IPS DF 19.7 (cell line): ENCODE results near the gene UTP3.
"Not testable (repeated sequence)": the region's sequence is repeated elsewhere in the genome, so short reads cannot be mapped to it uniquely, and the experiment has no call there.

ENCODE experiments used
- DNase-seq: peaks from one replicate; pipeline ENCODE4 v3.0.0-alpha.2; 2013; ENCODE audit warnings: low read depth, low spot score

The UTP3 gene

DNA sequence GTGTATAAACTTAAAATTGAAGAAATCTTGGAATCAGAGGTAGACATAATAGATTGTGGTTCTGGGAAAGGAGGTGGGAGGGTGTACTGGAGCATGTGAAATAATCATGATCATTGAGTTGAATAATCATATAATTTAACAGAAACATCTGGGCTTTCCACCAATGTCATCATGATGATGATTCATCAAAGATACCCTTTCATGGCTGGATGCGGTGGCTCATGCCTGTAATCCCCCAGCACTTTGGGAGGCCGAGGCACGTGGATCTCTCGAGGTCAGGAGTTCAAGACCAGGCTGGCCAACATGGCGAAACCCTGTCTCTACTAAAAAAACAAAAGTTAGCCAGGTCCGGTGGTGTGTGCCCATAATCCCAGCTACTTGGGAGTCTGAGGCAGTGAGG, 26.8 kb downstream of the UTP3 start:
- DNase-seq = no peak

DNA sequence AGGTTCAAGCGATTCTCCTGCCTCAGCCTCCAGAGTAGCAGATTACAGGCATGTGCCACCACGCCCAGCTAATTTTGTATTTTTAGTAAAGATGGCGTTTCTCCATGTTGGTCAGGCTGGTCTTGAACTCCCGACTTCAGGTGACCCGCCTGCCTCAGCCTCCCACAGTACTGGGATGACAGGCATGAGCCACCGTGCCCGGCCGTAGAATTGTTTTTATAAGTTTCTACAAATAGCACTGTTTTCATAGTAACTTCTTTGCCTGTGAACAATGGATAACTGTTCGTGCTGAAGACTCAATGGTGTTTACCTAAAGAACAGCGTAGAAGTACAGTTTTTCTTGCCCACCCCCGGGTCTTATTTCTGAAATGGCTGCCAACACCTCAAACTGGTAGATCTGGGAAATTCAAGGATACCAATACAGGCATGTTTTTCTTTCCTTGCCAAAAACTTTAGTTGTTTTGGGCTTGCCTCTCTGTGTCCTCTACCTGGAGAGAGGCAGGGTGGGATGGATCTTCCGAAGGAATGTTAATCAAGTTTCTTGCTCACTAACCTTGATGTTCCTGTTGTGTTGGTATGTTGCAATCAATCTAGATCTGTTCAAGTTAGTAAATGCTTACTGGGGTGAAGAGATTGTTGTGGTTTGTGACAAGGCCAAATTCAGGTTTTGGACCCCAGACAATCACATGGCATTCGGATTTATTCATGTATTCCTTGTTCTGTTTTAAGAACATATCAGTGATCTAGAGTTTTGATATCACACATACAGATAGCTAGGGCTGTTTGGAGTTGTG, 30.7 kb downstream of the UTP3 start:
- DNase-seq = no peak

DNA sequence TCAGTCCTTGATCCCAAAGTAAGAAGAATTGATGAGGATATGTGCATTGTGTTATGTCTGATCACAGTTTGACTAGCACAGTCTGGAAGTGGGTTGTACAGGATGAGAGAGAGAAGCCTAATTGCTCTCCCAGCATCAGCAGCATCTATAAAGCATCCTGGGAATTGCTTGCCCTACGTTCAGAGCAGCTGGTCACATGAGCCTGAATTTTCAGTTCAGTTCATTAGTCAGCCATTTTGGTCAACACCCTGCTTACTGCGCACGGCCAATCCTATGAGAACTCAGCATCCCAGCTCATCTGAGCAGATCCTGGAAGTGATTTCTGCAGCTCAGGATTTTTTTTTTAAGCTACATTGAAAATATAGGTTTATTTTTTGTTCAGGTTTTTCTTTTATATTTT, 33.4 kb downstream of the UTP3 start, which contains the start of gene RUFY3:
RUFY3 (plus strand) TSS at position 218 of the 400 bp plus-strand sequence. CDS start 610 bp downstream, outside the sequence.
- DNase-seq = no peak

DNA sequence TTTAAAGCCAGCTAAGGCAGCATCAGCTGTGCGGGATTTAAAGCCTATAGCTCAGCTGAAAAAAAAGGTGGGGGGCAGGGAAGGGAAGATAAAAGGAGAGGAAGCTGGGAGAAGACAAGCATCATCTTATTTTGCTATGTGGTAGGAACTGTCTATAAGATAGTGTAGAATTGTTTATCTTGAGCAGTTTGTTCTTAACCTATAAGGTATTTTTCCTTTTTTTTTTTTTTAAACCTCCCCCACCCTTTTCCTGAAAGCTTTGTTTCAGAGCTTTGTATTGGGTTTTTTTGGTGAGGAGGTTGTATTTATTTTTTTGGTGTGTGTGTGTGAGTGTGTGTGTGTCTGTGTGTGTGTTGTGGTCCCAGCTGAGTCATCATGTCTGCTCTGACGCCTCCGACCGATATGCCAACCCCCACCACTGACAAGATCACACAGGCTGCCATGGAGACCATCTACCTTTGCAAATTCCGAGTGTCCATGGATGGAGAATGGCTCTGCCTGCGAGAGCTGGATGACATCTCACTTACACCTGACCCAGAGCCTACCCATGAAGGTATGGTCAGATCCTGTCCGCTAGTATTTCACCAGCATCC, 34.0 kb downstream of the UTP3 start:
- no peak for DNase-seq

DNA sequence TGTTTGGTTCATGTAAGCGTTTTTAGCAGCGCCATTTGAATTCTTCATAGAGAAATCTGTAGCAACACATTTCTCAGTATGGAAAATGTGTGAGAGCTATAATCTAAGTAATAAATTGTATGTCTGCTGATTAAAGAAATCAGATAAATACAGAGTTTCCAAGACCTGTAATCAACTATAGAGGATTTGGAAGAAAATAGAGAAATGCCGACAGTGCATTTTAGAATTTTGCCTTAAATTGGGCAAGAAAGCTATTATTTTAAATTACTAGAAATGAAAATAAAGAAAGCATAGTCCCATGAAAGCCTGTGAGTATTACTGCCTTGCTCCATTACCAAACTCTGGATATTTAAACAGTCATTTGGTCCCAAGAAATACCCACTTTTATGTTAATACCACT, 36.1 kb downstream of the UTP3 start:
- DNase-seq = no peak

DNA sequence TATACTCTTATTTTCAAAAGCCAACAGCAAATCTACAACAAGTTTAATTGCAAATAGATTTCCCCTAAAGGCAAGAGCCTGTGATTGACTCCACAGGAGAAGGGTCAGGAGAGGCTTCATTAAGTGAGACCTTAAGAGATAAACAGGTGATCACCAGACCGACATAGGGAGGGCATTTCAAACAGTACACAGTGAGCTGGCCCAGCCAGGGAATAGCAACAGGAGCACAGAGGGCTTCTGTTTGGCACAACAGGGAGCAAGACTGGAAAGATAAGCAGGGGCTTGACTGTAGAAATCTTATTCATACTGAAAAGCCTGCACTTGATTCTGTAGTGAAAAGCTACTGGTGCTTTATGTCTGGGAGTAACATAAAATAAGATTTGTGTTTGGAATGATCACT, 37.3 kb downstream of the UTP3 start:
- DNase-seq = no peak

DNA sequence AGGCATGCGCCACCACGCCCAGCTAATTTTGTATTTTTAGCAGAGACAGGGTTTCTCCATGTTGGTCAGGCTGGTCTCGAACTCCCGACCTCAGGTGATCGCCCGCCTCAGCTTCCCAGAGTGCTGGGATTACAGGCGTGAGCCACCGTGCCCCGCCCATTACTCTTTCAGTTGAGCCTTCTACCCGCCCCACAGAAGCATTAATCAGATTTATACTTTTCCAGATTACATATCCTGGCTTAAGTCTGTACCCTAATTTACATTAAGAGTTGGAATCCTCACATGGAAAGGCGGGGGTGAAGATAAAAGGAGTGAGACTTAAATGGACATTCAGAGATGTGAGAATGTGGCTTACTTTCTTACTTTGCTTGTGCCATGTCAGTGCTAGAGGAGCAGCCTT, 38.2 kb downstream of the UTP3 start:
- not testable (repeated sequence) for DNase-seq

DNA sequence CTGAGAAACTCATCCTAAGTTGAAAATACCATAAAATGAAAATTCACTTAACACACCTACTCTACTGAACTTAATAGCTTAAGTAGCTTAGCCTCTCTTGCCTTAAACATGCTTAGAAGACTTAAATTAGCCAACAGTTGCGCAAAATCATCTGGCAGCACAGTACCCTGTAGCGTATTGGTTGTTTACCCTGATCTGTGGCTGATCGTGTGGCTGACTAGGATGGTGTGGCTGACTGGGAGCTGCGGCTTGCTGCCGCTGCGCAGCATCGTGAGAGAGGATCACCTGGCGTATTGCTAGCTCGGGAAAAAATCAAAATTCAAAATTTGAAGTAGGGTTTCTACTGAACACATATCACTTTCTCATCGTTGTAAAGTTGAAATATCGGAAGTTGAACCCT, 39.8 kb downstream of the UTP3 start:
- no peak for DNase-seq

DNA sequence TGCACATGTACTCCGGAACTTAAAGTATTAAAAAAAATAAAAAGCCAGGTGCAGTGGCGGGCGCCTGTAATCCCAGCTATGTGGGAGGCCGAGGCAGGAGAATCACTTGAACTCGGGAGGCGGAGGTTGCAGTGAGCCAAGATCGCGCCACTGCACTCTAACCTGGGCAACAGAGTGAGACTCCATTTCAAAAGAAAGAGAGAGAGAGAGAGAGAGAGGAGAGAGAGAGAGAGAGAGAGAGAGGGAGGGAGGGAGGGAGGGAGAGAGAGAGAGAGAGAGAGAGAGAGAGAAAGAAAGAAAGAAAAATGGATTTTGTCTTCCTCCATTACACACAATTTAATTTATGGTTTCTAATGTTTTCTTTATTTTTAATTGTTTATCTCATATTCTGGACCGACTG, 44.5 kb downstream of the UTP3 start:
- not testable (repeated sequence) for DNase-seq

DNA sequence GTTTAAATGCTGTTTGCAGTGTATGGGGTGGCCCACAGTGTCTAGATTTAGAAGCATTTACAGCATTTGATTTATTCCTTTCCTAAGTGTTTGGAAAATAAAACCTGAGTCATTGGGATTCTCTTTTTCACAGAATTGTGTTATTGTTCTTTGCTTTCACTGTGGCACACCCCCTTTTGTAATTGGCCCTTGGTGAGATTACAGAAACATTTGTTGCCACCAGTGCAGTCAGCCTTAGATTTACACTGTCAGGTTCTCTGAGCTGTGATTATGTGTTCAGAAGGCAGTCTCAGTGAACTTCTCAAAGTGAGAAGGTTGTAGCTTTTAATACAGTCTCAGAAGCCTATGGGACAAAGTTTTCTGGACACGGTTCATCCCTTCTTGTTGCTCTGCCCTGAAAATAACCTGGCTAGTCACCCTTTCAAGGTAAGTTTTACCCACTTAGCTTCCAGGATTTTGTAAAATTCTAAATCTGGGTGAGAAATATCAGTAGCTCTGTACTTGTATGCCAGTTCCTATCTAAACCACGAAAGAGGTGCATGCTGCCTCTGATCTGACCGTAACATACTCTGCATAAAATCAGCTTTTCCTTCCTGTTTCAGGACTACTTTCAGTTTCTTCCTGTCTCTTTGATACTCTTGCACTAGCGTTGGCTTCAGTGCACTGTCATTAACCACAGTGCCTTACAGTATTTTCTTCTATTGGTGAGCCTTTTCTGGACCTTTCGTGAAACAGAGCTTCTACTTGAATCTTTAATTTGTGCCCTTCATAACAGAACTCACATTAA, 46.0 kb downstream of the UTP3 start:
- no peak for DNase-seq

DNA sequence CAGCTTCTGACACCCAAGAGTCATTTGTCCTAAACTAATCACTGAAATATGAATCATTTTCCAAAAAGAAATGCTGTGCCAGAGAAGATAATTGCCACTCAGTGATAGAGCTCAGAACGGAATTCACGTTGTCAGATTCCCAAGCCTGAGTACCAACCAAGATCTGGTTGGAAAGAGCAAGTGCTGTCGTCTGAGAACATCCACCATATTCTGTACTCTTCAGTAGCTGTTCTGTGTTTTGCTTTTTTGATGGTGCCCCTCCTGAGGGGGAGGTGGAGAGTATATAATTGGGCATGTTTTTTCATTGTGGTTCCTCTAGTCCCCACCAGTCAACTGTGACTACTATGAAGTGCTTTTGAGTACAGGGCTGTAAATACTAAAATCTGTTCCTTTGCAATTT, 46.6 kb downstream of the UTP3 start:
- DNase-seq = no peak

DNA sequence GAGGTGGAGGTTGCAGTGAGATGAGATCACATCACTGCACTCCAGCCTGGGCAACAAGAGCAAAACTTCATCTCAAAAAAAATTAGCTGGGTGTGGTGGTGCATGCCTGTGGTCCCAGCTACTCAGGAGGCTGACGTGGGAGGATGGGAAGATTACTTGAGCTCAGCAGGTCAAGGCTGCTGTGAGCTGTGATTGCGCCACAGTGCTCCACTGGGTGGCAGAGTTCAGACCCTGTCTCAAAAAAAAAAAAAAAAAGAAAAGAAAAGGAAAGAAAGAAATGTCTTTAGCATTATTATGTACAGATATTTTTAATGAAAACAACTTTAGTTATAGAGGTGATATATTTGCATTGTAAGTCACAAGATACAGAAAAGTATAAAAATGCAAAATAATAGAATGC, 47.6 kb downstream of the UTP3 start:
- not testable (repeated sequence) for DNase-seq

DNA sequence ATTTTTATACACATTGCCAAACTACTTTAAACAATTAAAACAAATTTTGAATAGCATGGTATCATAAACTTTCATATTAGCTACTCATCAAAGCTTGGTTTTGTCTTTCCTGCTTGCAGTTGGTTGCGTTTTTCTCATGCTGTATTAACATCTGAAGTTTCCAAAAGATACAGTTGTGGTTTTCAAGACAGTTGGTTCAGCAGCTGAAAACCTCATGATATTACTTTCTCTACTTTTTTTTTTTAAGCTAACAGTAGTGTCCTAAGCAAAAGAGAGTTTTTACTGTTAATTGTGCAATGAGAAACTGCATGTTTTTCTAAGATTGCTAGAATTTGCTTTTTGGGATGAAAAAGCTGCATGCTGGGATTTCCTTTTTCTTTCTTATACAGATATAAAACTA, 48.7 kb downstream of the UTP3 start:
- no peak for DNase-seq

DNA sequence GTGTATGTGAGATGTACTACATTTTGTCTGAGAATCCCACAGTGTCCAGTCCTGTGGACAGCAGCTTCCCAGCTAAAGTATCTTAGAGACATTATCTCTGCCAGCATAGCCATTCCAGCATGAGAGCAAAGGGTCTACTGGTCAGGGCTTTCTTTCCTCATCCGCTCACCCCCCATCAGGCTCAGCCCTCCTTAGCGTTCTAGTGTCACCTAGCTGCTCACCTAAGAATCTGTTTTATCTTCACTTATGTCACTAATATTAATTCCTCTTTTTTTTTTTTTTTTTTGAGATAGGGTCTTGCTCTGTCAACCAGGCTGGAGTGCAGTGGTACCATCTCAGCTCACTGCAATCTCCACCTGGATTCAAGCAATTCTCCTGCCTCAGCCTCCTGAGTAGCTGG, 49.1 kb downstream of the UTP3 start:
- DNase-seq = no peak

DNA sequence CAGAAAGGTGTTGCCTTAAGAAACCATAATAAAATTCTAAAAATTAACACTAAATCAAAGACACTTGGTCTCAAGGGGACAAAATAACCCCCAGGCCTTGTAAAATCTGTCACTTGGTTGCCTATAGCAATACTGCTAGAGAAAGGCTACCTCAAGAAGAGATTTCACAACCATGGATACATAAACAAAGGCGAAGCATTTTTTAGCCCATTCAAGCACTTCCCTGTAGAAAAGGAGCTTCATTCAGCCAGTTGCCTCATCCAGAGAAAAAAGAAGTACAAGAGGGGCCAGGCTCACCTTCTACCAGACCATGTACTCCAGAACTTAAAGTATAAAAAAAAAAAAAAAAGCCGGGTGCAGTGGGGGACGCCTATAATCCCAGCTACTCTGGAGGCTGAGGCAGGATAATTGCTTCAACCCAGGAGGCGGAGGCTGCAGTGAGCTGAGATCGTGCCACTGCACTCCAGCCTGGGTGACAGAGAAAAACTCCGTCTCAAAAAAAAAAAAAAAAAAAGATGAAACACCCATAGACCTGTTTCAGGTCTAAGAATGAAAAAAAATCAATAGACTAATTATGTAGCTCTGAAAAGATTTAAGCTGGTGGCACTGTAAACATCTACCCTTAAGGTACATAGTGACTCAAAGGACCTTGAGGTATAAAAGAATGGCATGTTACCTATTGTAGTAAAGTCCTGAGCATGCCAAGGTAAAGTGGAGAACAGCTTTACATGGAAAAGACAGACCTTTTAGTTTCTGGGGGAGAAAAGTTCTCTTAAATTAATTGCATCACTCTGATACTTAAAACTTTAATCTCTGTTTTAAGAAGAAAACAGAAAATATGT, 51.4 kb downstream of the UTP3 start:
- no peak for DNase-seq
